Endothelial cell of hepatic sinusoid (primary cell): ENCODE data around the gene PROZ.

Experiments
- in situ Hi-C: cut with HindIII; loops from 2 replicates; pipeline ENCODE4 v1.10.0; 2017; ENCODE audit warnings: low sequenced_read_pairs

Gene PROZ

DNA sequence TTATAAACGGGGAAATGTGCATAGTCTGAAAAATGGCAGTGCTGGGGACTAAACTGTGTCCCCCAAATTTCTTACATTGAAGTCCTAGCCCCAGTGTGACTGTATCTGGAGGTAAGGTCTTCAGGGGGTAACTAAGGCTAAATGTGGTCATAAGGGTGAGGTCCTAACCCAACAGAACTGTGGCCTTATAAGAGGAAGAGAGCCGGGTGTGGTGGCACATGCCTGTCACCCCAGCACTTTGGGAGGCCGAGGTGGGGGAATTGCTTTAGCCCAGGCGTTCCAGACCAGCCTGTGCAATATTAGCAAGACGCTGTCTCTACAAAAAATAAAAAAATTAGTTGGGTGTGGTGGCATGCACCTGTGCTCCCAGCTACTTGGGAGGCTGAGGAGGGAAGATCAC, 17.8 kb downstream of the PROZ start:
- in situ Hi-C loops = no loop called here

DNA sequence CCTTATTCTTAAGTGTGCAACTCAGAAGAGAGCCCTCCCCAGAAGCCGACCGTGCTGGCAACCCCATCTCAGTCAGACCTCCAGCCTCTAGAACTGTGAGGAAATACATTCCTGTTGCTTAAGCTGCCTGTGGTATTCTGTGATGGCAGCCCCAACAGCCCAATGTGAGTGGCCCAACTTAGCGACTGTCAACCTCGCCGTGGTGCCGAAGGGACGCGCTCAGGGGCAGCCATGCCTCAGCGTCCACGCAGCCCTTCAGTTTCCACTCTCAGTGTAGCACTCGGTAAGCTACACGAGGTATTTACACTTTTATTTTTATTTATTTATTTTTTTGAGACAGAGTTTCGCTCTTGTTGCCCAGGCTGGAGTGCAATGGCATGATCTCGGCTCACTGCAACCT, 18.4 kb downstream of the PROZ start:
- in situ Hi-C loops = no loop called here

DNA sequence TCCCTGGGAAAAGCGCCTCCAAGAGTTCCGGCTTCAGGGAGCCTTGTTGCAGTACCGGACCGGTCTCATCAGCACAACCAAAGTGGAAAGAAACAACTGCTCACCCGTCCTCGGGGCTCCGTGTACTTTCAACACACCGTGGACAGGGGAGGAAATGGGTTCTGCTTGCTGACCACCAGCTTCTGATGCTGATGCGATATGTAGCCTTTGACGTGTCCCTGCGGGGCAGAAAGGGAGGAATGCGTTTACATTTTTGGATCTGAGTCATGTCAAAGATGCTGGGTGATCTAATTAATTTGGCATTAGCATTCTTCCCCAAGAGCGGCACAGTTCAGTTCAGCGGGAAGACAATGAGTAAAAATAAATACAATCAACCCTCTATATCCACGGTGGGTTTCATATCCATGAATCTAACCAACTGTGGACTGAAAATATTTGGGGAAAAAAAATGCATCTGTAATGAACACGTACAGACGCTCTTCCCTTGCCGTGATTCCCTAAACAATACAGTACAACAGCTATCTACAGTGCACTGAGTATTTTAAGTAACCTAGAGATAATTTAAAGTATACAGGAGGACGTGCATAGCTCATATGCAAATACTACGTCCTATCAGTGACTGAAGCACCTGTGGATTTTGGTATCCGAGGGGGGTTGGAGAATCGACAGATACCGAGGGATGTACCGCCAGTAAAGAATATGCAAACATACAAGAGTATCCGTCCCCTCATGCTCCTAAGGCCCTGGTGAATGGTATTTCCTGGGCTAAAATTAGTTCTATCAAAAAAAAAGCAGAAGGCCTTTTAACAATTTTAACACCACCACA, 19.8 kb downstream of the PROZ start:
- in situ Hi-C loops = no loop called here

DNA sequence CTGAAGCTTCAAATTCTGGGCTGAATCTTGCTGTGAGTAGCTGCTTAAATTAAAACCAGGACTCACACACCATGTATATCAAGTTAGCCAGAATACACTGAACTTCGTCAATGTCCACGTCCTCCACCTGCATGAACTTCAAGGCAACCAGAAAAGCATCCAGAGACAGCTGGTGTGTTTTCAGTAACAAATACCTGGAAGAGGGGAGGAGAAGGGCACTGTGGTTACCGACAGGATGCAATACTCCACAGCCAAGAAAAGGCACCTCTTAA, 20.4 kb downstream of the PROZ start:
- in situ Hi-C loops = no loop called here

DNA sequence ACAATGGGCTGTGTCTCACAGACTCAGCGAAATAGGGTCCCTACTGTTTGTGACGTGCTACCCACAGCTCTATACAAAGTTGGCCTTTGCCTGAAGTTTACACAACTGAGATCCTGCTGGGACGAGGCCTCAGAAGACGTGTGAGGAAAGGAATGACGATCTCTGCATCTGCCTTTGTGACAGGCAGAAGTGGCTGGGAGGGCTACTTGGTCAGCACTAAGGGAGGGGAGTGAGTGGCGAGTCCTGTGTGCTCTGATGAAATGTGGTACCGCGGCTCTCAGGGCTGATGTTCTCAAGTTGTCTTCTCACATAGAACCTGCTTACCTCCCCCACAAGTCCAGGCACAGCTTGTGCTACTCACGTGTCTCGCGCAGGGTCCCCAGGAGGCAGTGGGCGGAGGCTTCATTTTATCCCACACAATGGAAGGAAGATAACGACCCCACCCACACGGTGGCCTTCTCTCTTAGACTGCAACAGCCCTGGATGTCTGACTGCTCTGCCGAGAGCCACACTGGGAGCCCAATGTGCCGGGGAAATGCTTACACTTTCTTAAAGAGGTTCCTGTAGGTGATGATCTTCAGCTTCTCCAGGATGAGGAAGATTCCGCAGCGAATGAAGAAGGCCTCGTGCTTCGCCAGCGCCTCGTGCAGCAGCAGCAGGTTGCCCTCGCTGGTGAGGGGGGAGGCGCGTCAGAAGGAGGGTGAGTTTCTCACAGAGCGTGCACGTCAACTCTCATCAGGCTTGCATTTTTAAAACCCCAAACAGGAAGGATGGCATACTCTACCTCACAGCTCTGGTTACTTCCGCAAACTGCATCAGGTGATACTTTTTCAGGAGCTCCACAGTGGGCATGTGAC, 21.2 kb downstream of the PROZ start:
- in situ Hi-C loops = no loop called here

DNA sequence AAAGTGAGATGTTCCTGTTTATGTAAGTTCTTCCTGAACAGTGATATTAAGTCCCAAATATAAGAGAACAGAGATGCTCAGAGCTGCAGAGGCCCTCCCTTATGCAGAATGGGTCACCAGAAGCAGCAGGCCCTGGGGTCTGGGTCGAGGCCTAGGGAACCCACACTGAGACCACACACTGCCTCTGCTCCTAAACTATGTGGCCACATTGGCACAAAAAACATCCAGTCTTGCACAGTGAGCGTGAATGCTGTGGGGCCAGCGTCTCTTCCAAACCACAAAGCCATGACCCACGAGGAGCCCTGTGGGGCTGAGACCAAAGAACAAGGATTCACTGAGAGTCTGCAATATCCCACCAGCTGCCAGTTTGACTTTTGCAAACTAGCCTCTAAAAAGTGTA, 23.6 kb downstream of the PROZ start:
- in situ Hi-C loops = no loop called here

DNA sequence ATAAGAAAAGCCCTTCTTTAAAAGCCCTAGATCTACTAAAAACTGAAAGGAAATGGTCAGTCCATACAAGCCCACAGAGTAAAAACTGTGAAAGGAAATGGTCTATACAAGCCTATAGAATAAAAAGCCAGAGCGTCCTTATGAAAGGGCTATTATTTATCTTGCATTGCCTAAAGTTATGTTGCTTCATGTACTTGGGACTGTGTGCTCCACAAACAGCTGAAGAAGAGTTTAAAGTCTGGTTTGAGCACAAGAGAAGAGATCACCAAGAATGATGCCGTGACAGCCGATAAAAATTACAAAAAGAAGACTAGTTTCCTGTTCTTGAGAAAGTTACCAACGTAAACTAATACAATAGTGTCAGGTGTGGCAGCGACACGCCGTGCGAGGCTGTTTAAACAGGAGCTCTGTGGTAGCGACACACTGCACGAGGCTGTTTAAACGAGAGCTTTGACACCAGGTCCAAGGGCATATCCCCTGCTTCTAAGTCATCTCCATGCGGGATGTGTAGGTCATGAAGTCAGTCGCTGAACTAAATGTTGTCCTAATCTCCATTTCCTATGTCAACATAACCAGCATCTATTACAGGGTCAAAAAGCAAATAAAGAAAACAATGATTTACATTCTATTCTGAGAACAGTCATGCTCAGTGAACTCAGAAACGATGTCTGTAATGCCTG, 25.1 kb downstream of the PROZ start:
- in situ Hi-C loops = no loop called here

DNA sequence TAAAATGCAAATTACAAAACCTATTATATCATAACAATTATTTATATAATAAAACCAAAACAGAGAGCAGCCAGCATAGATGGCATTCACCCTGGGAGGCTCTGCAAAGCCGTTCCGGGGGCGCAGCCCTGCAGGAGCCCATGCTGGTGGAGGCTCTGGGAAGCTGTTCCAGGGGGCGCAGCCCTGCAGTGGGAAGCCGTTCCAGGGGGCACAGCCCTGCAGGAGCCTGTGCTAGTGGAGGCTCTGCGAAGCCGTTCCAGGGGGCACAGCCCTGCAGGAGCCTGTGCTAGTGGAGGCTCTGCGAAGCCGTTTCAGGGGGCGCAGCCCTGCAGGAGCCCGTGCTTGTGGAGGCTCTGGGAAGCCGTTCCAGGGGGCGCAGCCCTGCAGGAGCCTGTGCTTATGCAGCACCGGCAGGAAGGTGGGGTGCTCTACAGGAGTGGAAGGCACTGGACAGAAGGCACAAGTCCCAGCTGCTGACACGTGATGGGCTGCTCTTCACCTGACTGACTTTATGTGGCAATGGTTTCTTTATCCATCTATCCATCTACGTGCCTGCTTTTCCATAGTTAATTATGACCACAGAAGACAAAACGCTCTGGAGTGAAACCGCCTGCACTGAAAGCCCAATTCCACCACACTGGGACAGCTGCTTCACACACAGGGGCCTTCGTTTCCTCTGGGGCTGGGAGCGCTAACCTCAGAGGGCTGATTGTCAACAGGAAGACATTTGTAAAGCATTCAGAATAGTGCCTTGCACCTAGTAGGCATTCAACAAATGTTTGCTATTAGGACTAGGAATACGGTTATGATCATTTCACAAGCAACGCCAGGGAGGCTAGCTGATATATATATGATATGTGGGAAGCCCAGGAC, 26.4 kb downstream of the PROZ start:
- in situ Hi-C loops = no loop called here

DNA sequence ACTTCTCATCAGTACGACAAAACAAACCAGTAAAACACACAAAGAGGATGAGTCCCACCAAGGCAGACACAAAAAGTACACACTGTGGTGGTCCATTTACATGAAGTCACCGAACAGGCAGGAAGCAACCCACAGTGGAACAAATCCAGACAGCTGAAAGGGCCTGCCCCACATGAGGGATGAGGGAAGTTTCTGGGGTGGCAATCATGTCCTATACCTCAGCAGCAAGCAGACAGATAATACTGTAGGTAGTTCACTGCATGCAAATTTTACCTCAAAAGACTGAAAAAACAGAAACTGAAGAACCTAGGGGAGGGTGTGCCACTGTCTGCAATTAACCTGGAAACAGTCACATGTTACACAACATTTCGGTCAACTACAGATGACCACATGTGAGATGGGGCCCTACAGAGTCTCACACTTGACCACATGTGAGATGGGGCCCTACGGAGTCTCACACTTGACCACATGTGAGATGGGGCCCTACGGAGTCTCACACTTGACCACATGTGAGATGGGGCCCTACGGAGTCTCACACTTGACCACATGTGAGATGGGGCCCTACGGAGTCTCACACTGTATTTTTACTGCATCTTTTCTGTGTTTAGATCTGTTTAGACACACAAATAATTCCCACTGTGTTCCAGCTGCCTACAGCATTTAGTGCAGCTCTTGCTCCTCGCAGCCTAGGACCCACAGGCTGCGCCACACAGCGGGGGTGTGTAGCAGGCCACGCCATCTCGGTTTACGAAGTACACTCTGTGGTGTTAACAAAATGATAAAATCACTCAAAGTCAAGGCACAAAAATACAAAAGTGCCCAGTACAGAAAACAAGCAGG, 27.8 kb downstream of the PROZ start:
- in situ Hi-C loops = no loop called here

DNA sequence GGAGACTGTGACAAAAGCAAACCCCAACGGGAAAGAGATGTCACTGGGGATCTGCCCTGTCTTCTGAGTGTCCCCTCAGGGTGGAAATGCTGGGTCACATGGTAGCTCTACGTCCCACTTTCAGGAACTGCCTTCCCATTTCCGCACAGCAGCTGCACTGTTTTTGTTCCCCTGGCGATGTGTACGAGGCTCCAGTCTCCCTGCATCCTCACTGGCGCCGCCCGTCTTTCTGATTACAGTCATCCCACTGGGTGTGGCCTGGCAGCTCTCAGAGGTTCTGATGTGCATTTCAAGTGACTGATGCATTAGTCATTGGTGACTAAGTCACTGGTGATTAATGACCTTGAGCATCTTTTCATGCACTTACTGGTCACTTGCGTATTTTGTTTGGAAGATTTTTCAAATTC, 28.8 kb downstream of the PROZ start:
- in situ Hi-C loops = no loop called here

DNA sequence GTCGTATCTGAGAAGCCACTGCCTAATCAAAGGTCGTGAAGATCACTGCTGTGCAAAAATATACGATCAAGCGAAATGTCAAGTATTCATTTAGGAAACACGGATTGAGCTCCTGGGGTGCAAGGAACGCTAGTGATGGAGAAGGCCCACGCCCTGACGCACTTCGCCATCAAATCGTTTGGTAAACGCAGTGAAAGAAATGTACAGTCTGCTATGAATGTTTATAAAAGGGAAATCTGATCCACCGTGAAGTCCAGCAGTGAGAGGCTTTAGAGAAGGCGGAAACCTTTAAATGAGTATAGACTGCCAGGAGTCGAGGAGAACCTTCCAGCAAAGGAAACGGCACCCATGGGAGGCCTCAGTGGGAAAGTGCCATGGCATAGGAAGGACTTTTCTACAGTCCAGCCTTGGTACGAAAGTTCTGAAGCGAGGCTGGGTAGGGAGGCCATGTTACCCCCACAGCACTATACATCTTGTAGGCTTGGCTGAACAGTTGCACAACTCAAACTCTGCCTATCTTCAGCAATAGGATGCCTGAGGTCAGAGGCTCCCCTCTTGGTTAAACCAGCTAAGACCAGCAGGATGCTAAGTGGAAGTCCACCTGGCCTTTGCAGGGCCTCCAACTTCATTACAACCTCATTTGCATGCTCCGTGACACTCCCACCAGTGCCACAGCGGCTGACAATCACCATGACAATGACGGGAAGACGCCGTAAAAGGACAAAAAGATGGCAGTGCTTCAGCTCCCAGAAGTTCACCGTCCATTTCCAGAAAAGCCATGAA, 29.6 kb downstream of the PROZ start:
- in situ Hi-C loops = no loop called here

DNA sequence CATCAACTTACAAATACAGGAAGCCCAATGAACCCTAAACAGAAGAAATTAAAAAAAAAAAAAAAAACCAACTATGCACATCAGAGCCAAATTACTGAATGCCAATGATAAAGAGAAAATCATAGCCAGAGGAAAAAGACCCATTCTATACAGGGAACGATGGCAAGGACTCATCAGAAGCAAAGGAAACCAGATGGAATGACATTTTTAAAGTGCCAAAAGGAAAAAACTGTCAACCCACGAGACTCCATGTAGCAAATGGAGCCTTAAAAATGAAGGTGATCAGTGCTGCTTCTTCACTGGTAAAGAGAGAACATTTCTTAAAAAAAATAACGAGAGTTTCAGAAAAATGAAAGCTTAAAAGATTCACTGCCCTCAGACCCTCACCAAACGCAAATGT, 31.7 kb downstream of the PROZ start:
- in situ Hi-C loops = no loop called here

DNA sequence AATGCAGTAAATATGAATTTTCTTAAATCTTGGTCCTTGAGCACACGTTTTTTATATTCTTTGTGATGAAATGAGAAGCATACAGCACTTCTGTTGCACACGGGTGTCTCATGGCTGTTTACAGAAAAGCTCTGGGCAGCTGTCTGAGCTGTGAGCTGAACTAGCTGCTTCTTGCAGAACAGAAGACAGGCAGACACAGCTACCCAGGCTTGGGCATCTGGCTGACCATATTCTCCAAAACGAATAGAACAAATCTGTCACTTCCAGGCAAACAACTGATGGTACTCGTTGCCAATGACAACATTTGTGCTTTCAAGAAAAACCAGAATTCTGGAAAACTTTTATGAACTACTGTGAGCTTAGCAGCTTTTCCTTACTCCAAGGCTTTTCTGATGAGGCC, 33.8 kb downstream of the PROZ start:
- in situ Hi-C loops = no loop called here

DNA sequence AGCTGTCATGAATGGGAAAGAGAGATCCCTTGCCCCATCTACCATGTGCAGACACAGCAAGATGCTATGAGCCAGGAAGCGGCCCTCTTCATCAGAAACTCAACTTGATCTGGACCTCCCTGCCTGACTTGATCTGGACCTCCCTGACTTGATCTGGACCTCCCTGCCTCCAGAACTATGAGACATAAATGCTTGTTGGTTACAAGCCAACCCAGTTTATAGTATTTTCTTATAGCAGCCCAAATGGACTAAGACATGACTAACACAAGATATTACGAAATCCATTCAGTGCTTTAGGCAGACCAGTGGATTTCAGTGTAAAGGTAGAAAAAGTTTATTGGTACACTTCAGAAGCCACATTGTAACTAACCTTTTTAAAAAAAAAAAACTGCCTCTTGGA, 34.5 kb downstream of the PROZ start:
- in situ Hi-C loops = no loop called here

DNA sequence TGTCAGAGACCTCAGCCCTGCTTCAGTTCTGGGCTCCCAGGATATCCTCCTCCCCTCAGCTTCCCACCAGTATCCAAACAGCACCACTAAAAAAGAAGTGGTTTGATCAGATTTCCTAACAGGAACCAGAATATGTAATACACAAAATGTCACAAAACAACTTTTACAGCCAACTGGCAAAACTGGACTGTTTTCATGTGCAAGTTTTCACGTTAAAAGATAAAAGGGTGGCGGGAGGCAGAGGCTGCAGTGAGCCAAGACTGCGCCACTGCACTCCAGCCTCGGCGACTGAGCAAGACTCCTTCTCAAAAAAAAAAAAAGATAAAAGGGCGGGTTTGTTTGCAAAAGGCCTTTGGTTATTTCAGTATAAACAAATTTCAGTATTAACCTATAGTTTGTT, 36.9 kb downstream of the PROZ start:
- in situ Hi-C loops = no loop called here

DNA sequence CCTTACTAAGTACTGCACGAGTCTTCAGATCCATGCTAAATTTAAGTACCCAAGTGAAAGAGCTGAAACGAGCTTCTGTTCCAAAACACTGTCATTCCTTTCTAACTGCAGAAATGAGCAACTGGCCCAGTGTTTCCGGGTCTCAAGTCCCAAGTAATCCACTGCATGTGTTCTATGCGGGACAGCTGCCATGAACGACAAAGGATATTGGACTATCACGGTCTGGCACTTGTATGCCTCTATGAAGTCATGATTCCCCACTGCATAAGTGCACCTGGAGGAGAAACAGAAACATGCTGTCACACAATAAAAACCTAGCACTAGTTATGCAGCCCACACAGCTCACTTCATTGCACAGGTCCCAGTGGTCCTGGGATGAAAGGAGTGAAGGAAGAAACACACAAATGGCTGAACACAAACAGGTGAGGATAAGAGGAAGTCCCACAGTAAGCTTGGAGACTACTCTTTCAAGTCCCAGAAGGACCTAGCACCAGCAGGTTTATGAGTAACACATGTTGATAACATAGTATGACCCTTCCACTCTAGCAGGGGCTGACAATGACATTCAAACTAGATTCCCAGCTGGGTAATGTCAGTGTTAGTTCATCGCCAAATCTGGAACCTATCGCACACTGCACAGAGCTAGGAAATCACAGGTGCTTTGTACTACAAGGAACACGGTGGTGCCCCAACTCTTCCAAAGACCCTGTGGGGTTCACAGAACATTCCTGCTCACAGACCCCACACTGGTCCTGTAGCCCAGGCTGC, 38.7 kb downstream of the PROZ start:
- in situ Hi-C loops = no loop called here

DNA sequence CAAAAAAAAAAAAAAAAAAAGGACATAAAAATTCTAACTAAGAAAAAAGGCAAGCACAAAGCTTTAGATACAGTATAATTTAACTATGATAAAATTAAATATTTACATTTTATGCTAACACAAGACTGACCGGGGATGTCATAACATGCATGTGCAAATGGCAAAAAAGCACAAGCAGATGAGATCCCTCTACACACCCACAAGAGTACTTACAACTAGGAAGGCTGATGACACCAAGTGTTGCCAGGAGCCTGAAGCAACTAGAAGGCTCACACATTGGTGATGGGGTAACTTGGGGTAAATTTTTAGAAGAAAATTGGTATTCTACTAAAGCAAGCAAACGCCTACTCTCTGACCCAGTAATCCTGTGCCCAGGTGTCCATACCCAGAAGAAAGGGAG, 43.4 kb downstream of the PROZ start:
- in situ Hi-C loops = no loop called here

DNA sequence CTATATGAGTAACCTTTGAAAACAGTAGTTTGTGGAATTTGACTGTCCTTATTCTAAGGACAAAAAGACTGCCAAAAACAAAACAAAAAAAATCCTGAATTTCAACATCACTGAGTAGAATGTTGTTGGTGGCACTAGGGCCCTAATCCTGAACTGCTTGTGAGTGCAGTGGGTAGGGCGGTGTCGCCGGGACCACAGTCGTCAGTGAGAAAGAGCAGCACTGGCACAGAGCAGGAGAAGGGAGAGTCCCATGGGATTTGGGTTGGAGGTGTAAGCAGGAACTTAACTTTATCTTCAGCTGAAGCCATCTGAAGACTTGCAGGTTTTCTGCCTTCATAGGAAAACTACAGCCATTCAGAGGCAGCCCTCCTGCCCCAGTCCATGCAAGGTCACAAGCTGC, 44.5 kb downstream of the PROZ start:
- in situ Hi-C loops = no loop called here
